Measurements from ENCODE around the gene BCAR3.

DNA sequence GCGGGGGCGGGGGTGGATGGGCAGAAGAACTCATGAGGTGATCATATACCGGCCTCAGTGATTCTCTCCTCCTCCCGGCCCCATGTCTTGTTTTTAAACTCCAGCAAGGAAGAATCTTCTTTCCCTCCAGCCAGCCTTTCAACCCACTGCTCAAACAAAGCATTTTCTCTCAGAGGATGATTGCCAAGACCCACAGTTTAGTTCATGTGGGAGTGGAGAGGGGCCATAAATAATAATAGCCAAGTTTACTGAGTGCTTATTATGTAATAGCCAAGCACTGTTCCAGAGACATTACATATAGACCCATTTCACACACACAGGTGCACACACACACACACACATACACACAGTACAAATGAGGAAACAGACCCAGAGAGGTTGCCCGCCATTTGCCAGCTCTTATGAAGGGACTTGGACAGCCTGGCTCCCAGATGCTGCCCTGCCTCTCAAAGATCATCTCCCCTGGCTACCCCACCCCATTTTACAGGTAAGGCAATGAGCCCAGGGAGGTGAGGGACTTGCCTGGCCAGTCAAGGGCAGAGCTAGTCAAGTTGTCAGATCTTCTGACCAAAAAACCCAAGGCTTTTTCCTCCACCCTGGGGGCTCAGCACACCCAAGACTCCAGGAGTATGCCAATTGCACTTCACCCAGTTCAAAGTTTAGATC, 18.0 kb upstream of the BCAR3 start:
- TF ChIP-seq, protein P1, sequence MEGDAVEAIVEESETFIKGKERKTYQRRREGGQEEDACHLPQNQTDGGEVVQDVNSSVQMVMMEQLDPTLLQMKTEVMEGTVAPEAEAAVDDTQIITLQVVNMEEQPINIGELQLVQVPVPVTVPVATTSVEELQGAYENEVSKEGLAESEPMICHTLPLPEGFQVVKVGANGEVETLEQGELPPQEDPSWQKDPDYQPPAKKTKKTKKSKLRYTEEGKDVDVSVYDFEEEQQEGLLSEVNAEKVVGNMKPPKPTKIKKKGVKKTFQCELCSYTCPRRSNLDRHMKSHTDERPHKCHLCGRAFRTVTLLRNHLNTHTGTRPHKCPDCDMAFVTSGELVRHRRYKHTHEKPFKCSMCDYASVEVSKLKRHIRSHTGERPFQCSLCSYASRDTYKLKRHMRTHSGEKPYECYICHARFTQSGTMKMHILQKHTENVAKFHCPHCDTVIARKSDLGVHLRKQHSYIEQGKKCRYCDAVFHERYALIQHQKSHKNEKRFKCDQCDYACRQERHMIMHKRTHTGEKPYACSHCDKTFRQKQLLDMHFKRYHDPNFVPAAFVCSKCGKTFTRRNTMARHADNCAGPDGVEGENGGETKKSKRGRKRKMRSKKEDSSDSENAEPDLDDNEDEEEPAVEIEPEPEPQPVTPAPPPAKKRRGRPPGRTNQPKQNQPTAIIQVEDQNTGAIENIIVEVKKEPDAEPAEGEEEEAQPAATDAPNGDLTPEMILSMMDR (conservative IDR thresholded peaks at IDR 0.05 in 1 of 2, IDR thresholded peaks at IDR 0.05 in 1 of 2; ENCODE audit: extremely low read depth in 1 of 2, insufficient read depth in 1 of 2, low read depth in 1 of 2, low read length in 2 of 2), result no peak
- no peak for TF ChIP-seq EZH2 (IDR thresholded peaks at IDR 0.05; ENCODE audit: borderline replicate concordance, low read length)

All from mammary epithelial cell (primary cell).